ENCODE measurements around the gene LNX2.

Gene LNX2

GRCh38 chr13:27593267-27593666 lies 27.1 kb downstream of the LNX2 start:
- Histone ChIP-seq H3K18ac (ENCODE audit: low read length) (no peak overlapping the region), H3K4me2 (ENCODE audit: low read length) (no peak overlapping the region), H3K4me1 (ENCODE audit: control insufficient read depth in 1 of 2, insufficient read depth in 2 of 2, low read length in 2 of 2) (no peaks in the 10 kb centered on the region), H4K8ac (ENCODE audit: low read depth, low read length) (no peak overlapping the region), H3K23ac (ENCODE audit: low read length) (no peak overlapping the region), H3K27me3 (ENCODE audit: insufficient read depth, low read length) (no peaks in the 10 kb centered on the region), H2BK12ac (ENCODE audit: low read length) (no peak overlapping the region), H4K91ac (ENCODE audit: low read depth, low read length) (no peak overlapping the region), H3K4ac (ENCODE audit: low read depth, low read length) (no peak overlapping the region), H2BK5ac (ENCODE audit: low read depth, low read length, poor library complexity) (no peak overlapping the region), H3K36me3 (ENCODE audit: control insufficient read depth in 1 of 2, insufficient read depth in 2 of 2, low read length in 2 of 2) (peaks cover 0 to 2% of the 10 kb centered on the region in 2 experiments), H3K4me3 (ENCODE audit: low read depth, low read length) (no peak overlapping the region), H2AFZ (ENCODE audit: insufficient read depth, low read length, poor library complexity) (no peak overlapping the region), H2BK120ac (ENCODE audit: insufficient read depth, low read length, poor library complexity) (no peak overlapping the region), H3K27ac (ENCODE audit: low read depth, low read length) (no peak overlapping the region), H2AK5ac (ENCODE audit: low read length) (no peak overlapping the region), H3K79me1 (ENCODE audit: low read length) (no peaks in the 10 kb centered on the region), H3K9me3 (ENCODE audit: insufficient read depth, low read depth, low read length) (no peaks in the 10 kb centered on the region), H3K9ac (ENCODE audit: low read length) (no peak overlapping the region), H4K12ac (ENCODE audit: low read depth, low read length) (no peak overlapping the region), H3K79me2 (ENCODE audit: control insufficient read depth, insufficient read depth, low read length, poor library complexity) (peaks cover 2% of the 10 kb centered on the region), H3K14ac (ENCODE audit: low read length) (no peak overlapping the region)
- peak in 1 of 2 donors; percentile 15 for DNase-seq
- 100% methylated on average over 2 of the region's 3 CpGs for WGBS (ENCODE audit: extremely low coverage, insufficient coverage, insufficient read length)

- no peaks in the 10 kb centered on the region for H3K9me3 ChIP-seq (ENCODE audit: insufficient read depth, low read depth, low read length)
- H3K14ac ChIP-seq (ENCODE audit: low read length), result no peak overlapping the region
- H2AFZ ChIP-seq (ENCODE audit: insufficient read depth, low read length, poor library complexity), result no peak overlapping the region
- peaks cover 2% of the 10 kb centered on the region for H3K79me2 ChIP-seq (ENCODE audit: control insufficient read depth, insufficient read depth, low read length, poor library complexity)
- no peak overlapping the region for H3K18ac ChIP-seq (ENCODE audit: low read length)
- no peak overlapping the region for H2BK5ac ChIP-seq (ENCODE audit: low read depth, low read length, poor library complexity)
- H3K4me3 ChIP-seq (ENCODE audit: low read depth, low read length), result no peak overlapping the region
- H4K12ac ChIP-seq (ENCODE audit: low read depth, low read length), result no peak overlapping the region
- DNase-seq, result no peak
- no peaks in the 10 kb centered on the region for H3K27me3 ChIP-seq (ENCODE audit: insufficient read depth, low read length)
- H2BK12ac ChIP-seq (ENCODE audit: low read length), result no peak overlapping the region
- H3K23ac ChIP-seq (ENCODE audit: low read length), result no peak overlapping the region
- H3K79me1 ChIP-seq (ENCODE audit: low read length), result no peaks in the 10 kb centered on the region
- H3K4me1 ChIP-seq (ENCODE audit: control insufficient read depth in 1 of 2, insufficient read depth in 2 of 2, low read length in 2 of 2), result no peaks in the 10 kb centered on the region
- no peak overlapping the region for H3K4me2 ChIP-seq (ENCODE audit: low read length)
- H2AK5ac ChIP-seq (ENCODE audit: low read length), result no peak overlapping the region
- no peak overlapping the region for H2BK120ac ChIP-seq (ENCODE audit: insufficient read depth, low read length, poor library complexity)
- no peak overlapping the region for H3K9ac ChIP-seq (ENCODE audit: low read length)
- H3K27ac ChIP-seq (ENCODE audit: low read depth, low read length), result no peak overlapping the region
- peaks cover 0 to 2% of the 10 kb centered on the region in 2 experiments for H3K36me3 ChIP-seq (ENCODE audit: control insufficient read depth in 1 of 2, insufficient read depth in 2 of 2, low read length in 2 of 2)
- H4K8ac ChIP-seq (ENCODE audit: low read depth, low read length), result no peak overlapping the region
- H3K4ac ChIP-seq (ENCODE audit: low read depth, low read length), result no peak overlapping the region
- H4K91ac ChIP-seq (ENCODE audit: low read depth, low read length), result no peak overlapping the region
These were observed 27.5 kb downstream of the LNX2 start for GRCh38 chr13:27592865-27593264.

- Histone ChIP-seq H3K4me3 (ENCODE audit: low read depth, low read length) (no peak overlapping the region), H3K18ac (ENCODE audit: low read length) (no peak overlapping the region), H3K27ac (ENCODE audit: low read depth, low read length) (no peak overlapping the region), H2BK5ac (ENCODE audit: low read depth, low read length, poor library complexity) (no peak overlapping the region), H3K4ac (ENCODE audit: low read depth, low read length) (no peak overlapping the region), H4K8ac (ENCODE audit: low read depth, low read length) (no peak overlapping the region), H3K79me1 (ENCODE audit: low read length) (no peaks in the 10 kb centered on the region), H4K91ac (ENCODE audit: low read depth, low read length) (no peak overlapping the region), H2AK5ac (ENCODE audit: low read length) (no peak overlapping the region), H3K27me3 (ENCODE audit: insufficient read depth, low read length) (no peaks in the 10 kb centered on the region), H3K23ac (ENCODE audit: low read length) (no peak overlapping the region), H4K12ac (ENCODE audit: low read depth, low read length) (no peak overlapping the region), H2AFZ (ENCODE audit: insufficient read depth, low read length, poor library complexity) (no peak overlapping the region), H3K36me3 (ENCODE audit: control insufficient read depth in 1 of 2, insufficient read depth in 2 of 2, low read length in 2 of 2) (peaks cover 0 to 2% of the 10 kb centered on the region in 2 experiments), H3K4me2 (ENCODE audit: low read length) (no peak overlapping the region), H3K14ac (ENCODE audit: low read length) (no peak overlapping the region), H2BK120ac (ENCODE audit: insufficient read depth, low read length, poor library complexity) (no peak overlapping the region), H3K79me2 (ENCODE audit: control insufficient read depth, insufficient read depth, low read length, poor library complexity) (no peaks in the 10 kb centered on the region), H3K9me3 (ENCODE audit: insufficient read depth, low read depth, low read length) (no peaks in the 10 kb centered on the region), H2BK12ac (ENCODE audit: low read length) (no peak overlapping the region), H3K9ac (ENCODE audit: low read length) (no peak overlapping the region), H3K4me1 (ENCODE audit: control insufficient read depth in 1 of 2, insufficient read depth in 2 of 2, low read length in 2 of 2) (no peaks in the 10 kb centered on the region)
- no CpG with 5 or more reads among the region's 1 CpG for WGBS (ENCODE audit: extremely low coverage, insufficient coverage, insufficient read length)
- no peak for DNase-seq
These were observed 31.9 kb downstream of the LNX2 start for GRCh38 chr13:27588405-27588804.

GRCh38 chr13:27587095-27587746 lies 33.1 kb downstream of the LNX2 start:
- H3K36me3 ChIP-seq (ENCODE audit: control insufficient read depth in 1 of 2, insufficient read depth in 2 of 2, low read length in 2 of 2), result peaks cover 0 to 2% of the 10 kb centered on the region in 2 experiments
- no peak overlapping the region for H4K12ac ChIP-seq (ENCODE audit: low read depth, low read length)
- no peak overlapping the region for H3K18ac ChIP-seq (ENCODE audit: low read length)
- no peaks in the 10 kb centered on the region for H3K79me2 ChIP-seq (ENCODE audit: control insufficient read depth, insufficient read depth, low read length, poor library complexity)
- no peak overlapping the region for H3K4me3 ChIP-seq (ENCODE audit: low read depth, low read length)
- H3K9ac ChIP-seq (ENCODE audit: low read length), result no peak overlapping the region
- no peak overlapping the region for H2AFZ ChIP-seq (ENCODE audit: insufficient read depth, low read length, poor library complexity)
- H3K27me3 ChIP-seq (ENCODE audit: insufficient read depth, low read length), result no peaks in the 10 kb centered on the region
- no peak overlapping the region for H2AK5ac ChIP-seq (ENCODE audit: low read length)
- H3K4me2 ChIP-seq (ENCODE audit: low read length), result no peak overlapping the region
- H2BK12ac ChIP-seq (ENCODE audit: low read length), result no peak overlapping the region
- no peak for DNase-seq
- no peak overlapping the region for H3K27ac ChIP-seq (ENCODE audit: low read depth, low read length)
- H4K8ac ChIP-seq (ENCODE audit: low read depth, low read length), result no peak overlapping the region
- no peaks in the 10 kb centered on the region for H3K9me3 ChIP-seq (ENCODE audit: insufficient read depth, low read depth, low read length)
- no peak overlapping the region for H4K91ac ChIP-seq (ENCODE audit: low read depth, low read length)
- no peaks in the 10 kb centered on the region for H3K4me1 ChIP-seq (ENCODE audit: control insufficient read depth in 1 of 2, insufficient read depth in 2 of 2, low read length in 2 of 2)
- H3K4ac ChIP-seq (ENCODE audit: low read depth, low read length), result no peak overlapping the region
- H2BK5ac ChIP-seq (ENCODE audit: low read depth, low read length, poor library complexity), result no peak overlapping the region
- H3K79me1 ChIP-seq (ENCODE audit: low read length), result no peaks in the 10 kb centered on the region
- H2BK120ac ChIP-seq (ENCODE audit: insufficient read depth, low read length, poor library complexity), result no peak overlapping the region
- H3K14ac ChIP-seq (ENCODE audit: low read length), result no peak overlapping the region
- WGBS (ENCODE audit: extremely low coverage, insufficient coverage, insufficient read length), result no CpG with 5 or more reads among the region's 5 CpGs
- no peak overlapping the region for H3K23ac ChIP-seq (ENCODE audit: low read length)

All from trophoblast cell (in vitro differentiated cells and primary cell).